ENCODE measurements around the gene COPS4.
"Not testable (repeated sequence)": the region's sequence is repeated elsewhere in the genome, so short reads cannot be mapped to it uniquely, and the experiment has no call there.

The COPS4 gene

DNA sequence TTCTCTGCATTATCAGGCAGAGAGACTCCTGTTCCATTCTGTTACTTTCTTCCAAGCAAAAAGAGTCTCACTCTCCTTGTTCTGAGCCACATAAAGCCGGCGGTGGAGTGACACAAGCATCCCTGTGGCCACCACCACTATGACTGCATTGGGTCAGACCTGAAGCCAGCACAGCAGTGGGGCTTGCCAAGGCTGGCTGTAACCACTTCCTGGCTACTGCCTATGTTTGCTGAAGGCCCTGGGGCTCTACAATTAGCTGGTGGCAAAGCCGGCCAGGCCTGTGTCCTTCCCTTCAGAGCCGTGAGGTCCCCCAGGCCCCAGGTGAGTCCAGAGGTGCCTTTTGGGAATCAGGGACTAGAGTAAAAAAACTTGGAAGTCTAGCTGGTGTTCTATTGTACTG, 47.8 kb downstream of the COPS4 start:
- Histone ChIP-seq H3K4me3 (ENCODE audit: insufficient read depth, low read depth, low read length) (no peak overlapping the region), H3K27me3 (ENCODE audit: control insufficient read depth, insufficient read depth, low read length, poor library complexity, severe bottlenecking) (no peaks in the 10 kb centered on the region), H3K27ac (ENCODE audit: insufficient read depth, low read depth, low read length, poor library complexity, severe bottlenecking) (no peak overlapping the region), H3K9me3 (ENCODE audit: control insufficient read depth, low read length) (no peaks in the 10 kb centered on the region), H3K4me1 (ENCODE audit: control insufficient read depth, insufficient read depth, low read length) (no peaks in the 10 kb centered on the region), H3K36me3 (ENCODE audit: control insufficient read depth, insufficient read depth, low read length) (no peaks in the 10 kb centered on the region)
- WGBS, 2 experiments, result 92 to 99% methylated on average over 4 of the region's 4 CpGs

DNA sequence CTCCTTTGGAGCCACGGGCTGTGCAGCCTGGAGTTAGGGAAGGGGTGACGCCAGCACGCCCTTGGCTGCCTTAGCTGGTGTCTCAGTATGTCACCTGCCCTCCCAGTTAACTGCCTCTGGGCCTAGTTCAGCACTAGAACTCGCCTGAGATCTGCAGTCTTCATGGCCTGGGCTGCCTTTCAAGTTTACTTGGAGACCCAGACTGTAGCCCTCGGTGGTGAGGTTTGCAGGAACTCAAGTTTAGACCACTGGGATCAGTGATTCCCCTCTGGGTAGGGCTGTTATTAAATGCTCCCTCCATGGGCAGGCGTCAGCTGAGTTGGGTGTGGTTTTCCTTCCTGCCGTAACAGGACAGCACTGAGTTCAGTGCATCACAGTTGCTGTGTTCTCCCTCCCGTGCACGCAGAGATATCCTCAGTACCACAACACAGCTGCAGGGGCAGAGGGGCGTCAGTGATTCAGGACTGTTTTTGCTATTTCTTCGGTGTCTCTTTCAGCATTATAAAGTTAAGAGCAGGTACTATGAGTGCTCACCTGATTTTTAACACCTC, 49.0 kb downstream of the COPS4 start:
- Histone ChIP-seq H3K36me3 (ENCODE audit: control insufficient read depth, insufficient read depth, low read length) (no peaks in the 10 kb centered on the region), H3K9me3 (ENCODE audit: control insufficient read depth, low read length) (no peaks in the 10 kb centered on the region), H3K4me1 (ENCODE audit: control insufficient read depth, insufficient read depth, low read length) (no peaks in the 10 kb centered on the region), H3K27ac (ENCODE audit: insufficient read depth, low read depth, low read length, poor library complexity, severe bottlenecking) (no peak overlapping the region), H3K27me3 (ENCODE audit: control insufficient read depth, insufficient read depth, low read length, poor library complexity, severe bottlenecking) (no peaks in the 10 kb centered on the region), H3K4me3 (ENCODE audit: insufficient read depth, low read depth, low read length) (no peak overlapping the region)
- 81 to 83% methylated on average over 11 of the region's 11 CpGs for WGBS, 2 experiments

DNA sequence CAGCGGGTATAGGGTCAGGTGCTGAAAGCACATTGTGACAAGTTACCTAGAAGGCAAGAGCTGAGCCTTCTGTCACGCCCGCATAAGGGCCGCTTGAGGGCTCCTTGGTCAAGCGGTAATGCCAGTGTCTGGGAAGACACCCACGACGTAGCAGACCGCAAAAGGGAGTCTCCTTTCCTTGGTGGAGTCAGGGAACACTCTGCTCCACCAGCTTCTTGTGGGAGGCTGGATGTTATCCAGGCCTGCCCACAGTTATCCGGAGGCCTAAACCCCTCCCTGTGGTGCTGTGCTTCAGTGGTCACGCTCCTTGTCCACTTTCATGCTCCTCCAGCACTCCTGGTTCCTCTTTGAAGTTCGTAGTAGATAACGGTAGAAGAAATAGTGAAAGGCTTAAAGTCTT, 50.0 kb downstream of the COPS4 start:
- not testable (repeated sequence) for H3K4me3 ChIP-seq (ENCODE audit: insufficient read depth, low read depth, low read length); H3K27ac ChIP-seq (ENCODE audit: insufficient read depth, low read depth, low read length, poor library complexity, severe bottlenecking); H3K9me3 ChIP-seq (ENCODE audit: control insufficient read depth, low read length); H3K27me3 ChIP-seq (ENCODE audit: control insufficient read depth, insufficient read depth, low read length, poor library complexity, severe bottlenecking); H3K4me1 ChIP-seq (ENCODE audit: control insufficient read depth, insufficient read depth, low read length); H3K36me3 ChIP-seq (ENCODE audit: control insufficient read depth, insufficient read depth, low read length)
- 96 to 97% methylated on average over 12 of the region's 12 CpGs for WGBS, 2 experiments

DNA sequence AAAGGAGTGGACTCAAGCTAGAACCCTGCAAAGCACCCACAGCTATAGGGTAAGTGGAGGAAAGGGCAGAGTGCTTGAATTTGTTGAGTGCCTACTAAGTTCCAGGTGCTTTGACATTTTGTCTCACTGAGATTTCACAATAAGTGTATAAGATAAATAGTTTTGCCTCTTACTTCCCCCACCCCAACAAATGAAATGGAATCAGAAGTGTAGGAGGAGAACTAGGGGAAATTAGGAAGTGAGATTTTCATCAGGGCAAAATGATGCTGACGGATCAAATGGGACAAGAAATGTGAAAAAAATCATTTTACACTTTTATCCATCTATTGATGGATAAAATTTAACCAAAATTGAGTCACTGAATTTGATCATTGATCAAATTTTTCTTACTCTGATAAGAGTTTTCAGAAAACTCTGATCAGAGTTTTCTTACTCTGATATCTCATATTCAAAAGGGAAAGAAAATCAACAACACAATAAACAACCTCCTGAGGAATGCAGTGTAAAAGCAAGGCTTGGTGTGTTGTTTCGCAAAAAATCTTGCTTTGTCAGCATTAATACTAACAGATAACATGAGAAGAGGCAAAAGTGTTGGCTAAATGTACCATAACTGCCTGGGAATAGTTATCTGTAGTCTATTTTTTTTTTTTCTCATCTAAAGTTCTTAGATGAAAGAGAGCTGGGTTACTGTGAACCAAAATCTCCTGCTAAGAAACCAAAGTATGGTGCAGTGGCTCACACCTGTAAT, 54.6 kb downstream of the COPS4 start:
- no peaks in the 10 kb centered on the region for H3K27me3 ChIP-seq (ENCODE audit: control insufficient read depth, insufficient read depth, low read length, poor library complexity, severe bottlenecking)
- H3K9me3 ChIP-seq (ENCODE audit: control insufficient read depth, low read length), result no peaks in the 10 kb centered on the region
- no peak overlapping the region for H3K27ac ChIP-seq (ENCODE audit: insufficient read depth, low read depth, low read length, poor library complexity, severe bottlenecking)
- H3K4me3 ChIP-seq (ENCODE audit: insufficient read depth, low read depth, low read length), result no peak overlapping the region
- WGBS, 2 experiments, result 88 to 100% methylated on average over 1 to 2 of the region's 2 CpGs
- no peaks in the 10 kb centered on the region for H3K4me1 ChIP-seq (ENCODE audit: control insufficient read depth, insufficient read depth, low read length)
- H3K36me3 ChIP-seq (ENCODE audit: control insufficient read depth, insufficient read depth, low read length), result no peaks in the 10 kb centered on the region

DNA sequence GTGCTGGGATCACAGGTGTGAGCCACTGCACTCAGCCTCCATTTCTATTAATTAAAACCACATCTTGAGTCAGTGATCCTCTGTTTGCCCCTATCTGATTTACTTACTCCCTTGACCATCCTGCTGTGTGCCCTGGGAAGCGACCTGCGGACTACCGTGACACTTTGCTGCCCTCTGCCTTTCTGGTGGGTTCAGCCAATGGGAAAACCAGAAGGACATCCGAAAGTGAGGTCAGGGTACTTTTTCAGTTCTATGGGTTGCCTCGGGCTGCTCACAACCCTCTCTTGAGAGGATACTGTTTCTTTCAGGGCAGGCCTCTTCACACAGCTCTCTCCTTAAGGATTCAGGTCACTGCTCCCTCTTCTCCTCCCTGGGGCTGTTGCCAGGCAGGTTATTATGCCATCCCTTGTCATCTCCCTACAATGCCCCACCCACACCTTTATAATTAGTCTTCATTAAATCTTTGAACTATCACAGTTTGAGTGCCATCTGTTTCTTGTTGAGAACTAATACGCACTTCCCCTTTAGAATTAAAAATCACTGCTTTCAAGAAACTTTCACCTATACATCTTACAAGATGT, 58.2 kb downstream of the COPS4 start:
- no peaks in the 10 kb centered on the region for H3K4me1 ChIP-seq (ENCODE audit: control insufficient read depth, insufficient read depth, low read length)
- H3K36me3 ChIP-seq (ENCODE audit: control insufficient read depth, insufficient read depth, low read length), result no peaks in the 10 kb centered on the region
- no peaks in the 10 kb centered on the region for H3K9me3 ChIP-seq (ENCODE audit: control insufficient read depth, low read length)
- WGBS, 2 experiments, result 44 to 48% methylated on average over 6 of the region's 6 CpGs
- no peaks in the 10 kb centered on the region for H3K27me3 ChIP-seq (ENCODE audit: control insufficient read depth, insufficient read depth, low read length, poor library complexity, severe bottlenecking)
- no peak overlapping the region for H3K4me3 ChIP-seq (ENCODE audit: insufficient read depth, low read depth, low read length)
- no peak overlapping the region for H3K27ac ChIP-seq (ENCODE audit: insufficient read depth, low read depth, low read length, poor library complexity, severe bottlenecking)

DNA sequence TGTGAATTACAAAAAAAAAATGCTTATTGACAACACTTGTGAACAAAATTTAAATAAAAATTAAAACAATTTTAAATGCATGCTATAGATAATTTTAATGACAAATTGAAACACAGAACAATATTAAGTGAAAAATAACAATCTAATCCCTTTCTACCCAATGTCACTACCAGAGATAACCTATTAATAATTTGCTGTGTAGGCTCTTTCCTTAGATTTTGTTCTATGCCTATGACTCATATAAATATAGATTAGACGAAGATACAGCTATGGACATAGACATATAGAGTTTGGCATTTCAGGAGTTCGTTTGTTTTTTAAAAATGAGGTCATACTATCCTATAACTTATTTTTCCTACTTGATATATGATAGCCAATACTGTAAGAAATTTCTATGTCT, 61.4 kb downstream of the COPS4 start:
- WGBS, 2 experiments, result no CpG with 5 or more reads among the region's 2 CpGs
- H3K36me3 ChIP-seq (ENCODE audit: control insufficient read depth, insufficient read depth, low read length), result no peaks in the 10 kb centered on the region
- no peak overlapping the region for H3K4me3 ChIP-seq (ENCODE audit: insufficient read depth, low read depth, low read length)
- no peak overlapping the region for H3K27ac ChIP-seq (ENCODE audit: insufficient read depth, low read depth, low read length, poor library complexity, severe bottlenecking)
- no peaks in the 10 kb centered on the region for H3K4me1 ChIP-seq (ENCODE audit: control insufficient read depth, insufficient read depth, low read length)
- H3K27me3 ChIP-seq (ENCODE audit: control insufficient read depth, insufficient read depth, low read length, poor library complexity, severe bottlenecking), result no peaks in the 10 kb centered on the region
- no peaks in the 10 kb centered on the region for H3K9me3 ChIP-seq (ENCODE audit: control insufficient read depth, low read length)

DNA sequence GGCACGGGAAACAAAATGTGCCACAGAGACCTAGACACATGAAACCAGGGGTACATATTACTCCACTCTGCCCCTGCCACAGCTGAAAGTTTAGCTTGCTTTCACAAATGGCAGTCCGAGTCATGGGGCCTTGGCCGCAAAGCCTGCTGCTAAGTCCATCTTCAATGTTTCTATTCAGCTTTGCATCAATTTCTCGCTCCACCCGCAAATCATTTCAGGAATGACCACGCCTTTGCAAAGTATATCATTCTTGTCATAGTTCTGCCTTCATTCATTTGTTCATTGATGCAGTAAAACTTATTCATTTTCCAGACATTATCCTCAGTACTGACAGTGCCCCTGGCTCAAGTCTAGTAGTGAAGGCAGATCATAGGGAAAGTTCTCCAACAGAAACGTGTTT, 70.0 kb downstream of the COPS4 start:
- H3K4me3 ChIP-seq (ENCODE audit: insufficient read depth, low read depth, low read length), result no peak overlapping the region
- H3K4me1 ChIP-seq (ENCODE audit: control insufficient read depth, insufficient read depth, low read length), result no peaks in the 10 kb centered on the region
- no peaks in the 10 kb centered on the region for H3K9me3 ChIP-seq (ENCODE audit: control insufficient read depth, low read length)
- H3K27me3 ChIP-seq (ENCODE audit: control insufficient read depth, insufficient read depth, low read length, poor library complexity, severe bottlenecking), result peaks cover 19% of the 10 kb centered on the region
- H3K36me3 ChIP-seq (ENCODE audit: control insufficient read depth, insufficient read depth, low read length), result no peaks in the 10 kb centered on the region
- WGBS, 2 experiments, result 92 to 95% methylated on average over 7 of the region's 7 CpGs
- no peak overlapping the region for H3K27ac ChIP-seq (ENCODE audit: insufficient read depth, low read depth, low read length, poor library complexity, severe bottlenecking)

DNA sequence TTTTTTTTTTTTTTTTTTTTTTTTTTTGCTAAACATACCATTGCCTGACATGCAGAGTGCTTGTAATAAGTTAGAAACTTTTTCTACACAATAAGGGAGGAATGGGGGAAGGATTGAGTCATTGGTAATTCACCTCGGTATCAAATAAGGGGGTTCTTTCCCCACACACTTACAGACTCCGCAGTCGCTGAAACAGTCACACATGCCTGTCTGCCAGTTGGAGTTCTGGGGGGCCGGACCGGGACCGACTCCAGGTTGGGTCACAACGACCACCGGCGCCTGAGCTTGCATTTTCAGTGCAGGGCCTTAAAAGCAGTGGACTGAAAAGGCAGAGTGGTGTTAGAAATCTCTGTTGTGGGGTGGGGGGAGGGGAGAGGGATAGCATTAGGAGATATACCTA, 72.6 kb downstream of the COPS4 start:
- Histone ChIP-seq H3K4me3 (ENCODE audit: insufficient read depth, low read depth, low read length) (no peak overlapping the region), H3K27me3 (ENCODE audit: control insufficient read depth, insufficient read depth, low read length, poor library complexity, severe bottlenecking) (peaks cover 25% of the 10 kb centered on the region), H3K9me3 (ENCODE audit: control insufficient read depth, low read length) (no peaks in the 10 kb centered on the region), H3K36me3 (ENCODE audit: control insufficient read depth, insufficient read depth, low read length) (no peaks in the 10 kb centered on the region), H3K4me1 (ENCODE audit: control insufficient read depth, insufficient read depth, low read length) (no peaks in the 10 kb centered on the region), H3K27ac (ENCODE audit: insufficient read depth, low read depth, low read length, poor library complexity, severe bottlenecking) (no peak overlapping the region)
- WGBS, 2 experiments, result 81 to 84% methylated on average over 8 to 9 of the region's 9 CpGs

DNA sequence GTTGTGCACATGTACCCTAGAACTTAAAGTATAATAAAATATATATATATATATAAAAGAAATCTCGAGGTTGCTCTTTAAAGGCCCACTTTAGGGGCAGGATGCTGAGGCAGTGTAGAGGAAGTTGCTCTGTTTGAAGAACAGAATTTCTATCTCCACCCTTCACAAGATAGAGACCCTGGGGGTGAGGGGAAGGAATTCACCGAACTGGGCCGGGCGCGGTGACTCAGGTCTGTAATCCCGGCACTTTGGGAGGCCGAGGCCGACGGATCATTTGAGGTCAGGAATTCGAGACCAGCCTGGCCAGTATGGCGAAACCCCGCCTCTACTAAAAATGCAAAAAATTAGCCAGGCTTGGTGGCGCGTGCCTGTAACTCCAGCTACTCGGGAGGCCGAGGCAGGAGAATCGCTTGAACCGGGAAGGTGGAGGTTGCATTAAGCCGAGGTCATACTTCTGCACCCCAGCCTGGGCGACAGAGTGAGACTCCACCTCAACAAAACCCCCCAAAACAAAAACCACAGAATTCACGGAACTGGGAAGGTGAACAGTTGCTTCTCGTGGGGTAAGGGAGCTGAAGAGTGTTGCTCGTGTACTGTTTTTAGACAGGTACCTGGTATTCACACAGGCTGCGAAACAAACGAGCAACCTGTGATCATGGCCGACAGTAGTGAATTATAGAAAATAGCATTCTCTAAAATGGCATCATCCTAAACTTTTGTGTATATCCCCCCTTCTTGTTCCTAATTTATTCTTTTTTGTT, 73.3 kb downstream of the COPS4 start:
- Histone ChIP-seq H3K27me3 (ENCODE audit: control insufficient read depth, insufficient read depth, low read length, poor library complexity, severe bottlenecking) (peaks cover 25% of the 10 kb centered on the region), H3K4me3 (ENCODE audit: insufficient read depth, low read depth, low read length) (no peak overlapping the region), H3K36me3 (ENCODE audit: control insufficient read depth, insufficient read depth, low read length) (no peaks in the 10 kb centered on the region), H3K27ac (ENCODE audit: insufficient read depth, low read depth, low read length, poor library complexity, severe bottlenecking) (no peak overlapping the region), H3K4me1 (ENCODE audit: control insufficient read depth, insufficient read depth, low read length) (no peaks in the 10 kb centered on the region), H3K9me3 (ENCODE audit: control insufficient read depth, low read length) (no peaks in the 10 kb centered on the region)
- WGBS, 2 experiments, result 91 to 94% methylated on average over 25 of the region's 26 CpGs

All from ectodermal cell (in vitro differentiated cells).